ENCODE data around the gene SP7. TPM values are rescaled to one million over a fixed set of nuclear protein-coding genes. Genes with fewer than 3 reads are reported as not detected.
A peak's percentile ranks its signal among the peaks of the same experiment; 100 is the strongest.

Gene SP7
- total and polyA plus RNA-seq, 9 of the 15 experiments (the other 6 are each of a cell fraction or from before 2014, with no cell fraction given): 0.04 TPM; not detected in 8

- Histone ChIP-seq H3K9me3 (replicated peaks; ENCODE audit: control insufficient read depth, insufficient read depth, low read depth, low read length) (no peaks in the 10 kb centered on the region), H2AFZ (ENCODE audit: low read depth, low read length) (no peak overlapping the region), H3K4me1 (replicated peaks in 1 of 2; ENCODE audit: control insufficient read depth in 2 of 2, insufficient read depth in 2 of 2, low read length in 2 of 2) (peaks cover 14 to 17% of the 10 kb centered on the region in 2 experiments; a peak in 4 of 5 replicates), H4K20me1 (replicated peaks; ENCODE audit: control insufficient read depth, insufficient read depth, low read length) (no peaks in the 10 kb centered on the region), H3K9ac (ENCODE audit: insufficient read depth in 1 of 2, low read depth in 2 of 2, low read length in 2 of 2) (no peak overlapping the region; a peak in 1 of 4 replicates), H3K36me3 (ENCODE audit: control insufficient read depth, insufficient read depth, low read length) (peaks cover 67% of the 10 kb centered on the region), H3K4me2 (ENCODE audit: insufficient read depth, low read length) (no peak overlapping the region), H3K27me3 (ENCODE audit: control insufficient read depth in 2 of 2, insufficient read depth in 2 of 2, low read length in 2 of 2) (no peaks in the 10 kb centered on the region), H3K79me2 (ENCODE audit: control insufficient read depth, insufficient read depth, low read length) (no peaks in the 10 kb centered on the region; the same call in 1 of the 3 replicates), H3K27ac (ENCODE audit: extremely low read depth, low read depth, low read length) (no peak overlapping the region), H3K9me1 (ENCODE audit: control insufficient read depth, insufficient read depth, low read length) (peaks cover 3% of the 10 kb centered on the region), H3K4me3 (no peak overlapping the region)
- BruUV-seq (replicated peaks): no TSS peak
- WGBS (ENCODE audit: insufficient coverage, low coverage, missing lambda C conversion rate): 90% methylated on average over 10 of the region's 10 CpGs
- ATAC-seq (no peak), FAIRE-seq (no peak), DNase-seq (ENCODE audit: extremely low read depth in 1 of 4, low spot score in 3 of 4) (no peak)
- ChIA-PET CTCF (ENCODE audit: low intra/inter-chr PET ratio) (no interaction called here), POLR2A (interaction anchor here (0.6 to 1.2 kb wide), 2 partner anchors 14 to 17 kb away, joined by 3 to 6 read pairs; partner anchors contain the start of gene AAAS)
- intact Hi-C loops (cut with micrococcal nuclease) (no loop called here), in situ Hi-C loops (cut with MboI) (no loop called here)
- TF ChIP-seq CTBP1 (IDR thresholded peaks at IDR 0.05; ENCODE audit: borderline replicate concordance): no peak
- no peak for TF ChIP-seq TAF9B (IDR thresholded peaks at IDR 0.05; ENCODE audit: partially characterized antibody)
- TF ChIP-seq FOXM1 (IDR thresholded peaks at IDR 0.05; ENCODE audit: low read depth): no peak
- no peak for TF ChIP-seq FOXM1 (CRISPR knock-in tag; IDR thresholded peaks at IDR 0.05; ENCODE audit: low read depth)
- no peak for TF ChIP-seq KLF16 (IDR thresholded peaks at IDR 0.05)
- no peak for TF ChIP-seq BRD4 (IDR thresholded peaks at IDR 0.05)
Observed at GRCh38 chr12:53306826-53307225, 29.3 kb downstream of the SP7 start.

- Histone ChIP-seq H3K9me1 (ENCODE audit: control insufficient read depth, insufficient read depth, low read length) (no peaks in the 10 kb centered on the region), H3K36me3 (ENCODE audit: control insufficient read depth, insufficient read depth, low read length) (peaks cover 80% of the 10 kb centered on the region), H3K4me3 (no peak overlapping the region), H2AFZ (ENCODE audit: low read depth, low read length) (no peak overlapping the region), H3K4me2 (ENCODE audit: insufficient read depth, low read length) (no peak overlapping the region), H3K27me3 (ENCODE audit: control insufficient read depth in 2 of 2, insufficient read depth in 2 of 2, low read length in 2 of 2) (no peaks in the 10 kb centered on the region), H4K20me1 (replicated peaks; ENCODE audit: control insufficient read depth, insufficient read depth, low read length) (no peaks in the 10 kb centered on the region), H3K9me3 (replicated peaks; ENCODE audit: control insufficient read depth, insufficient read depth, low read depth, low read length) (no peaks in the 10 kb centered on the region), H3K79me2 (ENCODE audit: control insufficient read depth, insufficient read depth, low read length) (0 out of 3 replicates have a peak, but pooled peaks cover under 1% of the 10 kb centered on the region), H3K4me1 (replicated peaks in 1 of 2; ENCODE audit: control insufficient read depth in 2 of 2, insufficient read depth in 2 of 2, low read length in 2 of 2) (peaks cover 11 to 15% of the 10 kb centered on the region in 2 experiments; a peak in 4 of 5 replicates), H3K27ac (ENCODE audit: extremely low read depth, low read depth, low read length) (no peak overlapping the region), H3K9ac (ENCODE audit: insufficient read depth in 1 of 2, low read depth in 2 of 2, low read length in 2 of 2) (peak overlapping the region in 1 of 2 experiments; percentile 68; a peak in 2 of 4 replicates)
- TF ChIP-seq POU5F1 (IDR thresholded peaks at IDR 0.05; ENCODE audit: borderline replicate concordance, low read depth, low read length, partially characterized antibody): no peak
- 0 out of 2 replicates have a peak, but pooled peaks have one; percentile 19 for TF ChIP-seq POLR2G (IDR thresholded peaks at IDR 0.05; ENCODE audit: low read depth, low read length)
- no peak for TF ChIP-seq SAP30 (IDR thresholded peaks at IDR 0.05; ENCODE audit: borderline replicate concordance, insufficient read depth, low read depth, low read length, poor library complexity, severe bottlenecking)
- no peak for TF ChIP-seq NRF1 (conservative IDR thresholded peaks at IDR 0.05 in 1 of 2, IDR thresholded peaks at IDR 0.05 in 1 of 2)
- in situ Hi-C loops (cut with MboI) (no loop called here), intact Hi-C loops (cut with micrococcal nuclease) (no loop called here)
- POLR2A ChIA-PET: interaction anchor here (0.5 to 4.9 kb wide), 7 partner anchors 8 to 224 kb away, joined by 3 to 18 read pairs (median 4); partner anchors contain the start of genes AAAS, PFDN5 and SPRYD3
- DNase-seq (ENCODE audit: extremely low read depth in 1 of 4, low spot score in 3 of 4): no peak
- no peak for FAIRE-seq
- CTCF ChIA-PET (ENCODE audit: low intra/inter-chr PET ratio): no interaction called here
- no peak for ATAC-seq
- BruUV-seq (replicated peaks): no TSS peak
- 83% methylated on average over 4 of the region's 5 CpGs for WGBS (ENCODE audit: insufficient coverage, low coverage, missing lambda C conversion rate)
Observed at GRCh38 chr12:53302903-53303302, 33.3 kb downstream of the SP7 start.

Data from K562 (cell line).